H1 (cell line): ENCODE results near the gene PIGL. TPM values are rescaled to one million over a fixed set of nuclear protein-coding genes. Genes with fewer than 3 reads are reported as not detected.

Experiments used
- CTCF ChIA-PET: fragments of 300-600 bp; sonication (Branson Sonifier 250); formaldehyde crosslinking; loops from one replicate; lab custom pipeline; 2021; ENCODE audit not compliant: partially characterized antibody; lab: Charles Lee
- POLR2A ChIA-PET: fragments of 300-600 bp; sonication (Branson Sonifier 250); formaldehyde crosslinking; loops from one replicate; lab custom pipeline; 2021; ENCODE audit warnings: inconsistent platforms; ENCODE audit not compliant: partially characterized antibody; lab: Charles Lee
- DNase-seq, 2 experiments: peaks; one replicate each; pipeline versions ENCODE4 v3.0.0 to v3.0.0-alpha.2; 2010 to 2022; ENCODE audit warnings: low spot score in 2 of 2, low read depth in 1 of 2, mixed read lengths in 1 of 2
- FAIRE-seq: peaks from 2 replicates; lab custom pipeline; 2011; peaks lifted over from hg19 to GRCh38; lab: Jason Lieb, UNC
- H2AFZ ChIP-seq: 2 replicates; pipeline ENCODE4 v1.8.1; 2012; ENCODE audit warnings: low read length, inconsistent platforms
- H2AK5ac ChIP-seq: 2 replicates; pipeline ENCODE4 v1.6.1; 2013; ENCODE audit warnings: low read depth, low read length
- H2BK120ac ChIP-seq: replicated peaks from 2 replicates; pipeline ENCODE3; 2013; ENCODE audit warnings: low read depth, low read length, inconsistent platforms
- H2BK12ac ChIP-seq: 2 replicates; pipeline ENCODE4 v1.6.1; 2013; ENCODE audit warnings: low read depth, low read length
- H2BK15ac ChIP-seq: 2 replicates; pipeline ENCODE4 v1.6.1; 2013; ENCODE audit warnings: low read length
- H2BK20ac ChIP-seq: 2 replicates; pipeline ENCODE4 v1.6.1; 2013; ENCODE audit warnings: low read length
- H2BK5ac ChIP-seq: 2 replicates; pipeline ENCODE4 v1.6.1; 2013; ENCODE audit warnings: low read depth, low read length
- H3K14ac ChIP-seq: 2 replicates; pipeline ENCODE4 v1.6.1; 2013; ENCODE audit warnings: inconsistent platforms; ENCODE audit not compliant: insufficient read length
- H3K18ac ChIP-seq: 2 replicates; pipeline ENCODE4 v1.6.1; 2013; ENCODE audit warnings: low read length; ENCODE audit errors: extremely low read depth
- H3K23ac ChIP-seq: 2 replicates; pipeline ENCODE4 v1.6.1; 2013; ENCODE audit warnings: inconsistent platforms; ENCODE audit not compliant: insufficient read length
- H3K23me2 ChIP-seq: 2 replicates; pipeline ENCODE4 v1.6.1; 2013; ENCODE audit warnings: low read depth, low read length
- H3K27ac ChIP-seq: 2 replicates; pipeline ENCODE4 v1.6.1; 2011; ENCODE audit warnings: low read depth, low read length, inconsistent platforms
- H3K27me3 ChIP-seq, 4 experiments: replicated peaks in 1 of 4; 1 replicate in 1 of 4; 2 replicates in 3 of 4; pipeline versions ENCODE4 v1.6.1 to v1.8.1; 2011 to 2013; ENCODE audit warnings: low read length in 3 of 4, mild to moderate bottlenecking in 3 of 4, inconsistent platforms in 2 of 4, mixed read lengths in 2 of 4, moderate library complexity in 1 of 4; ENCODE audit not compliant: control insufficient read depth in 3 of 4, insufficient read depth in 3 of 4; ENCODE audit errors: extremely low read depth in 1 of 4
- H3K36me3 ChIP-seq, 4 experiments: 2 replicates each; pipeline versions ENCODE4 v1.6.1 to v1.8.1; 2011 to 2013; ENCODE audit warnings: mild to moderate bottlenecking in 4 of 4, low read length in 3 of 4, moderate library complexity in 2 of 4, control low read depth in 1 of 4, inconsistent platforms in 1 of 4; ENCODE audit not compliant: insufficient read depth in 4 of 4, control insufficient read depth in 2 of 4
- H3K4ac ChIP-seq: replicated peaks from 2 replicates; pipeline ENCODE3; 2013; ENCODE audit warnings: low read length, low read depth, mixed read lengths, inconsistent platforms; ENCODE audit not compliant: insufficient read length
- H3K4me1 ChIP-seq, 4 experiments: replicated peaks in 1 of 4; 1 replicate in 1 of 4; 2 replicates in 3 of 4; pipeline versions ENCODE4 v1.6.1 to v1.8.1; 2011 to 2013; ENCODE audit warnings: low read length in 3 of 4, inconsistent platforms in 2 of 4, mixed read lengths in 1 of 4; ENCODE audit not compliant: insufficient read depth in 4 of 4, control insufficient read depth in 3 of 4
- H3K4me2 ChIP-seq, 2 experiments: 2 replicates each; pipeline versions ENCODE4 v1.6.1 to v1.8.1; 2011 to 2013; ENCODE audit warnings: low read depth in 2 of 2, low read length in 2 of 2, control low read depth in 1 of 2, inconsistent platforms in 1 of 2, mild to moderate bottlenecking in 1 of 2; ENCODE audit not compliant: insufficient read depth in 1 of 2
- H3K4me3 ChIP-seq, 4 experiments: fragments of 200-600, 300-600 bp in 1 of 4; sonication (generic), shearing (Covaris generic), sonication (Bioruptor Twin) in 1 of 4; 2 replicates each; pipeline versions ENCODE4 v1.5.1 to v1.8.1; 2011 to 2016; ENCODE audit warnings: low read length in 4 of 4, low read depth in 3 of 4, control low read depth in 2 of 4, inconsistent platforms in 2 of 4, mild to moderate bottlenecking in 2 of 4, mixed read lengths in 1 of 4, moderate library complexity in 1 of 4; ENCODE audit not compliant: insufficient read depth in 2 of 4; ENCODE audit errors: extremely low read depth in 1 of 4
- H3K56ac ChIP-seq: replicated peaks from 2 replicates; pipeline ENCODE3; 2013; ENCODE audit warnings: low read depth, mild to moderate bottlenecking, mixed read lengths, low read length, inconsistent platforms; ENCODE audit not compliant: insufficient read length
- H3K79me1 ChIP-seq: 2 replicates; pipeline ENCODE4 v1.6.1; 2013; ENCODE audit warnings: low read depth, low read length, control low read depth
- H3K79me2 ChIP-seq, 2 experiments: 2 replicates each; pipeline versions ENCODE4 v1.6.1 to v1.8.1; 2012 to 2013; ENCODE audit warnings: low read length in 2 of 2, mild to moderate bottlenecking in 2 of 2, inconsistent platforms in 1 of 2; ENCODE audit not compliant: insufficient read depth in 2 of 2, control insufficient read depth in 1 of 2
- H3K9ac ChIP-seq, 4 experiments: replicated peaks in 1 of 4; 1 replicate in 1 of 4; 2 replicates in 3 of 4; pipeline versions ENCODE4 v1.6.1 to v1.8.1; 2011 to 2013; ENCODE audit warnings: low read depth in 3 of 4, low read length in 3 of 4, control low read depth in 2 of 4, mild to moderate bottlenecking in 2 of 4, moderate library complexity in 2 of 4, inconsistent platforms in 1 of 4; ENCODE audit errors: extremely low read depth in 1 of 4
- H3K9me3 ChIP-seq, 2 experiments: 2 replicates each; pipeline versions ENCODE4 v1.6.1 to v1.8.1; 2012 to 2013; ENCODE audit warnings: mild to moderate bottlenecking in 2 of 2, moderate library complexity in 2 of 2, control low read depth in 1 of 2, inconsistent platforms in 1 of 2, low read depth in 1 of 2, low read length in 1 of 2, mixed read lengths in 1 of 2; ENCODE audit not compliant: insufficient read depth in 2 of 2
- H4K20me1 ChIP-seq, 2 experiments: replicated peaks in 1 of 2; 2 replicates each; pipeline versions ENCODE3 to v1.8.1; 2011 to 2013; ENCODE audit warnings: inconsistent platforms in 2 of 2, low read length in 2 of 2, mild to moderate bottlenecking in 1 of 2; ENCODE audit not compliant: insufficient read depth in 2 of 2, control insufficient read depth in 1 of 2
- H4K5ac ChIP-seq: 2 replicates; pipeline ENCODE4 v1.6.1; 2013; ENCODE audit warnings: low read length, low read depth, mixed read lengths, inconsistent platforms; ENCODE audit not compliant: insufficient read length
- H4K8ac ChIP-seq: 2 replicates; pipeline ENCODE4 v1.8.0; 2013; ENCODE audit warnings: mild to moderate bottlenecking, moderate library complexity, low read length, inconsistent platforms; ENCODE audit not compliant: insufficient read depth; ENCODE audit errors: extremely low read depth
- H4K91ac ChIP-seq: replicated peaks from 2 replicates; pipeline ENCODE3; 2013; ENCODE audit warnings: low read length, mixed read lengths, inconsistent platforms; ENCODE audit not compliant: insufficient read length
- CEBPB ChIP-seq: IDR thresholded peaks from 2 replicates; pipeline ENCODE4 v1.6.1; 2012; ENCODE audit warnings: low read depth, low read length
- CHD2 ChIP-seq: IDR thresholded peaks from 2 replicates; pipeline ENCODE4 v1.6.1; 2012; ENCODE audit warnings: low read length, improper control_type of control experiment
- NANOG ChIP-seq: IDR thresholded peaks from 2 replicates; pipeline ENCODE4 v1.6.1; 2011; ENCODE audit warnings: low read length, low read depth, mild to moderate bottlenecking, inconsistent platforms; ENCODE audit not compliant: insufficient read depth, poor library complexity, severe bottlenecking
- POLR2AphosphoS5 ChIP-seq: IDR thresholded peaks from 2 replicates; pipeline ENCODE4 v1.6.1; 2011; ENCODE audit warnings: low read depth, low read length
- WGBS, 2 experiments: shearing (Covaris generic) in 1 of 2; methylation state at CpG; one replicate each; pipeline versions ENCODE4 v1.1.6 to v1.1.7; 2013 to 2015; ENCODE audit warnings: low lambda C conversion rate in 2 of 2, mixed read lengths in 2 of 2, inconsistent platforms in 1 of 2, low coverage in 1 of 2, missing lambda C conversion rate in 1 of 2; ENCODE audit not compliant: insufficient replicate concordance in 2 of 2, insufficient coverage in 1 of 2, insufficient read length in 1 of 2; ENCODE audit errors: extremely low coverage in 1 of 2, missing lambda C conversion rate in 1 of 2; 5-methylcytosine and 5-hydroxymethylcytosine counted together
- polyA plus RNA-seq, 7 experiments: library from polyadenylated mRNA; depleted of rRNA in 3 of 7; stranded (reverse) in 5 of 7; unstranded in 2 of 7; fragments of >200 nt in 5 of 7; fragments of 200-250 nt in 2 of 7; gene quantifications; 1 replicate in 5 of 7; 2 replicates in 1 of 7; 4 replicates in 1 of 7; pipeline versions ENCODE4 v1.2.1 to v1.2.3, GENCODE V29; 2011 to 2013; ENCODE audit warnings: missing spikeins in 2 of 7, mixed read lengths in 2 of 7
- total RNA-seq: library from RNA; stranded (reverse); fragmentation: NEBNext Ultra II Directional; extraction: Animal tissue kit (Norgen Biotek cat#: 25700); gene quantifications from 2 replicates; pipeline ENCODE4 v1.2.1, GENCODE V29; 2021

PIGL gene
- total and polyA plus RNA-seq, 2 of the 8 experiments (the other 6 are each of a cell fraction or from before 2014, with no cell fraction given), result 28.4 to 30.8 TPM

- no peak for DNase-seq
- Histone ChIP-seq H2AK5ac (no peak overlapping the region), H4K91ac (no peak overlapping the region), H3K9ac (no peak overlapping the region), H3K4me2 (no peak overlapping the region), H3K4ac (no peak overlapping the region), H3K79me2 (no peaks in the 10 kb centered on the region), H2BK120ac (no peak overlapping the region), H3K4me3 (no peak overlapping the region), H3K23ac (no peak overlapping the region), H3K4me1 (peaks cover 2 to 6% (median 3%) of the 10 kb centered on the region in 4 experiments; a peak in 4 of 7 replicates), H3K27ac (no peak overlapping the region; the same call in 1 of the 2 replicates), H2AFZ (no peak overlapping the region), H2BK20ac (no peak overlapping the region), H2BK5ac (no peak overlapping the region), H3K18ac (no peak overlapping the region), H4K20me1 (peaks cover 0 to 1% of the 10 kb centered on the region in 2 experiments), H3K27me3 (no peaks in the 10 kb centered on the region), H3K56ac (no peak overlapping the region), H3K79me1 (no peaks in the 10 kb centered on the region), H2BK12ac (no peak overlapping the region), H3K9me3 (no peaks in the 10 kb centered on the region), H3K36me3 (peaks cover 0 to 2% (median 0%) of the 10 kb centered on the region in 4 experiments; a peak in 2 of 8 replicates), H3K14ac (no peak overlapping the region), H4K5ac (no peak overlapping the region), H4K8ac (peak overlapping the region; percentile 25; the same call in 1 of the 2 replicates), H3K23me2 (no peaks in the 10 kb centered on the region), H2BK15ac (no peak overlapping the region)
- ChIA-PET CTCF (interaction anchor here (1.0 to 1.1 kb wide), 2 partner anchors 26 to 34 kb away, joined by 3 read pairs; no protein-coding TSS in a partner anchor), POLR2A (interaction anchor here (0.5 to 1.4 kb wide), 2 partner anchors 44 to 1795 kb away, joined by 3 to 5 read pairs; partner anchors contain the start of gene NCOR1)
- no peak for TF ChIP-seq CHD2
- no peak for TF ChIP-seq POLR2AphosphoS5
- no peak for TF ChIP-seq NANOG
- TF ChIP-seq CEBPB, result no peak
- no peak for FAIRE-seq
- 96% methylated on average over 6 of the region's 6 CpGs; no CpG with 5 or more reads in 1 of the 2 experiments for WGBS, 2 experiments
Observed at GRCh38 chr17:16259926-16260325, 42.9 kb downstream of the PIGL start.
